Activated CD4-positive, alpha-beta T cell treated with anti-CD3 and anti-CD28 coated beads, Interleukin-2, amount 50 U/mL, for 1 hour (primary cell): ENCODE results near the gene CAPN7.

Experiments used
- DNase-seq: peaks from one replicate; pipeline ENCODE4 v3.0.0-alpha.2; 2020

CAPN7 gene

GRCh38 chr3:15204005-15204404 is 2.0 kb upstream of the CAPN7 start:
- DNase-seq = no peak

DNA sequence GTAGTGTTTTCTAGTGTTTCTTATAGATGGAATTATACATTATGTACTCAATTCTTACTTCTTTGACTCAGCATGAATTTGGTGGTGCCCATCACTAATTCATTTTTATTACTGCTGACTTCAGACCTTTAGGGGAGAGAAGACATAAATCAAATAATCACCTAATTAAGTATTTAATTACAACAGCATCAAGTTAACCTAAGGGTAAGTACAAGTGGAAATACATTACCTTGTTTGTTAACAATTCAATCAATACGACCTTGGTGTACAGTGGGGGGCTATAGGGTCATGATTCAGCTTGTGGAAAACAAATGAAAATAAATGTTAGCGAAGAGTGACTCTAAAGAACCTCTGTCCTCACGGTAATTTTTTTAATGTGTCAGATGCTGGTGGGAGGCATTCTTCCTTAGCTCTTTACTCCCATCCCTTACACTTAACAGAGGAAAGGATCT is 538 bp upstream of the CAPN7 start:
- DNase-seq = no peak

DNA sequence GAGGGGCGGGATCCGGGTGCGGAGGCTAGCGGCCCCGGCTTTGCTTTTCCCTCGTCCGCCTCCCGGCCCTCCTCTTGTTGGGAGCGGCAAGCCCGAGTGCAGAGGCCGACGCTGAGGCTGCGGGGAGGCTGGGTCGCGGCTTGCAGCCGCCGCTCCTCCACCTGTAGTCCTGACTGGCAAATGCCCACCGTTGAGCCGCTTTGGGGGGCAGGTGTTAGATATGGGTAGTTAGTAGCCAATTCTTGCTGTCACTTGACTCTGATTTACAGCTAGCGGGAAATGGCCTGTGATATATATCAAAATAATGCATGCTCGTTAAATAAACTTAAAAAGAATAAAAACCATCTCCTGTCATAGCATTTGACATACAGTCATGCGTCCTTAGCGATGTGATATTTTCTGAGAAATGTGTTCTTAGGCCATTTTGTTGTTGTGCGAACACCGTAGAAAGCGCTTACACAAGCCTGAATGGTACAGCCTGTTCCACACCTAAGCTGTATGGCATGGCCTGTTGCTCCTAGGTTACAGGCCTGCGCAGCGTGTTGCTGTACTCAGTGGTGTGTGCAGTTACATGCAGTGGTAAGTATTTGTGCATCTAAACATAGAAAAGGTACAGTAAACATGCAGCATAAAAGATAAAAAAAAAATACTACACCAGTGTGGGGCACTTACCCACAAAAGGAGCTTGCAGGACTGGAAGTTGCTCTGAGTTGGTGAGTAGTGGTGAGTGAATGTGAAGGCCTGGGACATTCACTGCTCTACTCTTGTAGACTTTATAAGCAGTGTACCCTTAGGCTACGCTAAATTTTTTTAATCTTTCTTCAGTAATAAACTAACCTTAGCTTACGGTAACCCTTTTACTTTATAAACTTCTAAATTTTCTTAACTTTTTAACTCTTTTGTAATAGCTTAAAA is 873 bp downstream of the CAPN7 start:
- DNase-seq = peak; percentile 21

DNA sequence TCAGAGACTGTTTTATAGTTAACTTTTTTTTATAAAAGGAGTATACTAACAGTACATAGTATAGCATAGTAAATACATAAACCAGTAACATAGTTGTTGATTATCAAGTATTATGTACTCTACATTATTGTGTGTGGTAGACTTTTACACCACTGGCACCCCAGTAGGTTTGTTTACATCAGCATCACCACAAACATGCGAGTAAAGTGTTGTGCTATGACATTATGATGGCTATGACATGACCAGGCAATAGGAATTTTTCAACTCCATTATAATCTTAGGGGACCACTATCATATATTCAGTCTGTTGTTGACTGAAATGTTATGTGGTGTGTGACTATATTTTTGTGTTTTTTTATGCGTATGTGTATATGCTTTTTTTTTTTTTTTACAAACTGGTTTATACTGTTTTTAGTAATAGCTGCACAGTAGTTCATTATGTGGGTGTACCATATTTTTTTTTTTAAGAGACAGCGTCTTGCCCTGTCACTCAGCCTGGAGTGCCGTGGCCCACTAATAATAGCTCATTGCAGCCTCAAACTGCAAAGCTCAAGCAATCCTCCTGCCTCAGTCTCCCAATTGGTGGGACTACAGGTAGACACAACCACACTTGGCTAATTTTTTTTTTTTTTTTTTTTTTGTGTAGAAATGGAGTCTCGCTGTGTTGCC is 1.9 kb downstream of the CAPN7 start:
- DNase-seq = no peak

- DNase-seq = no peak
Observed at GRCh38 chr3:15211937-15212336, 5.9 kb downstream of the CAPN7 start.

DNA sequence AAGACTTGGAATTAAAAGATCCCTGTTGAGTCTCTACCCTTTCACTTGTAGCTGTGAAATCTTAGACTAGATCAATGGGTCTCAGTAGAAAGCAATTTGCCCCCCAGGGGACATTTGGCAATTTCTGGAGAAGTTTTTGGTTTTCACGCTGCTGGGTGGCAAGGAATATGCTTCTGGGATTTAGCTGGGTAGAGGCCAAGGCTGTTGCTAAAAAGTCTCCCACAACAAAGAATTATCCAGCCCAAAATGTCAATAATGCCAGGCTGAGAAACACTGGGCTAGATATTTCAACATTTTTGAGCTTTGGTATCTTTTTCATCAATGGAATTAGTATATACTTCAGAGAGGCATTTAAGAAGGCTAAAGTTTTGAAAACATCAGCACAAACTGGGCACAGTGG is 8.7 kb downstream of the CAPN7 start:
- DNase-seq = no peak

DNA sequence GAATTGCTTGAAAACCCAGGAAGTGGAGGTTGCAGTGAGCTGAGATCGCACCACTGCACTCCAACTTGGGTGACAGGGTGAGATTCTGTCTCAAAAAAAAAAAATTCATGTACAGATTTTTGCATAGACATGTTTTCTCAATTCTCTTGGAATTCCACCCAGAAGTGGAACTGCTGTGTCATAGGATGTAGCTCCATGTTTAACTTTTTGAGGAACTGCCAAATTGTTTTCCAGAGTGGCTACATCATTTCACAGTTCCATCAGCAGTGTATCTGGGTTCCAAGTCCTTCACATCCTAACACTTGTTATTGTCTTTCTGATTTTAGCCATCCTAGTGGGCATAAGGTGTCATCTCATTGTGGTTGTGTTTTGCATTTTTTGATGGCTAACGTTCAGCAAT is 9.9 kb downstream of the CAPN7 start:
- no peak for DNase-seq

DNA sequence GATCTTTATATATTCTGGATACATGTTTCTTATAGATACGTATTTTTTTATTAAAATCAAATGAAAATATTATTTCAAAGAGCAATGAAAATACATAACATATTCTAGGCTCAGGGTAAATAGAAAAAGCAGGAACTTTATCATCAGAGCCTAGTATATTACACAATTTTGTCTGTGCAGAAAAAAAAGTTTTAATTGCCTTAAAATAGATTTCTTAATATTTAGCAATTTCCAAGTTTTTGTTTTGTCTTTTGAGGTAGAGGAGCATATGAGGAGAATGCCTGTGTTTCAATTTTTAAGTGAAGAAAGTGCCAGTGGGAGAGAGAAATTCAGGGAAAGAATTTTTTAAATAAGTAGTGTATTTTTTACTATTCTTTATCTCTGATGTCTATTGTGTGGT is 10.5 kb downstream of the CAPN7 start:
- no peak for DNase-seq

DNA sequence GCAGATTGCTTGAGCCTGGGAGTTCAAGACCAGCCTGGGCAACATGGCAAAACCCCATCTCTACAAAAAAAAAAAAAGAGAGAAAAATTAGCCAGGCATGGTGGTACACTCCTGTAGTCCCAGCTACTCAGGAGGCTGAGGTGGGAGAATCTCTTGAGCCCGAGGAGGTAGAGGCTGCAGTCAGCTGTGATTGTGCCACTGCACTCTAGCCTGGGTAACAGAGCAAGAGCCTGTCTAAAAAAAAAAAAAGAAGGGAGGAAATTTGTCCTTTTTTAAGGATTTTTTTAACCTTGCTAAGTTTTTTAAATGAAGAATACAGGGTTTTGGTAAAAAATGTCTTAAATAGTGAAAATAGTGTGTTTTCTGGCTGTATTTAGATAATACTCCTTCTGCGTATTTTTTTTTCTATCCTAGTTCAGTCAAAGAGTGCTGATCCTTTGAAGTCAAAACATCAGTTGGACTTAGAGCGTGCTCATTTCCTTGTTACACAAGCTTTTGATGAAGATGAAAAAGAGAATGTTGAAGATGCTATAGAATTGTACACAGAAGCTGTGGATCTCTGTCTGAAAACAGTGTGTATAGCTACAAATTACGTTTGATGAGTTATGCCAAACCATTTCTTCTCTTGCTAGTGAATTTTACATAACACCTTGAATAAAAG is 11.1 kb downstream of the CAPN7 start:
- no peak for DNase-seq

DNA sequence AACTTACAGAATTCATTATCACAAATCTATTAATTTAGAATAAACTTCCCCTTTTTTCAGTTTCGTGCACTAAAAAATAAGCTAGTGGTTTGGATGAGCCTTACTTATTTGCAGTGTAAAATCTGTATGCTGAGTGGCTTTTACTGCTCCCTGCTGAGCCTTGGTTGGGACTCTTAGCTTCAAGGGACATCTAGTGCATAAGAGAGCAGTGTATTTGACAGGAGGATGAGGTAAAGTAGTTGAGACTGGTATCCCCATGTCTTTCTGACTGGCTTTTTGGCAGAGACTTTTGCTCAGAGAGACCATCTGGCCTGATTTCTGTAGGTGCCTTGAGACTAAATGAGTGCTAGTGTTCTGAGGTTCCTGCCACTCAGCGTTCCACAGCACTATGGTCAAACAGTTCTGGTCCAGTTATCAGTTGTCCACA is 11.8 kb downstream of the CAPN7 start:
- DNase-seq = no peak

GRCh38 chr3:15218689-15219088 is 12.6 kb downstream of the CAPN7 start:
- DNase-seq = no peak

- no peak for DNase-seq
Observed at GRCh38 chr3:15220056-15220455, 14.0 kb downstream of the CAPN7 start.

DNA sequence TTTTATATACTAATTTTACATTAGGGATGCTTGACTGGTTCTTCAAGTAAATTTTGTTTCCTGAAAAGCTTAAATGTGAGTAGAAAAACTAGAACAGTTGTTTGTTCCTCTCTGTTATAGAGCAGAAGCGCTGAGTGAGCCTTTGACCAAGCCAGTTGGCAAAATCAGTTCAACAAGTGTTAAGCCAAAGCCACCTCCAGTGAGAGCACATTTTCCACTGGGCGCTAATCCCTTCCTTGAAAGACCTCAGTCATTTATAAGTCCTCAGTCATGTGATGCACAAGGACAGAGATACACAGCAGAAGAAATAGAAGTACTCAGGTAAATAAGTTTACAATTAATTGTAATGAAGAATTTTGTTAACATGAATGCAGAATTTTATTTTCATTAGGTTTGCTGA is 14.6 kb downstream of the CAPN7 start:
- DNase-seq = no peak

DNA sequence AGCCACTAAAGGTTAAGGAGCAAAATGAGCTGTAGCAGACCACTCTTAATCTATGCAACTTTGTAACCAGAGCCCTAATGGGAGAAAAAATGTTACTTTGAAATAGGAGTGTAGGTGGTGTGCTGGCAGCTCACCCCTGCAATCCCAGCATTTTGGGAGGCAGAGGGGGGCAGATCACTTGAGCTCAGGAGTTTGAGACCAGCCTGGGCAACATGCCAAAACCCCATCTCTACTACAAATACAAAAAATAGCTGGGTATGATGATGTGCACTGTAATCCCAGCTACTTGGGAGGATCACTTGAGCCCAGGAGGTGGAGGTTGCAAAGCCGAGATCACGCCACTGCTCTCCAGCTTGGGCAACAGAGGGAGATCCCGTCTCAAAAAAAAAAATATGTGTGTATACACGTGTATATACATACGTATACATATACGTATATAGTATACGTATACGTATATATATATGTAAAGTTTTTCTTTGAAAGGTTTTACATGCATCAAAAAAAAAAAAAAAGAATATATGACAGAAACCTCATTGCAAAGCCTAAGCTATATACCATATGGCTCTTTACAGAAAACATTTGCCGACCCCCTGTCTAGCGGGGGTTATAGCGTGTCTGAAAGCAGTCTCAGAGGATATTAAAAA is 15.7 kb downstream of the CAPN7 start:
- no peak for DNase-seq

GRCh38 chr3:15223685-15224572 is 17.9 kb downstream of the CAPN7 start:
- DNase-seq = no peak

DNA sequence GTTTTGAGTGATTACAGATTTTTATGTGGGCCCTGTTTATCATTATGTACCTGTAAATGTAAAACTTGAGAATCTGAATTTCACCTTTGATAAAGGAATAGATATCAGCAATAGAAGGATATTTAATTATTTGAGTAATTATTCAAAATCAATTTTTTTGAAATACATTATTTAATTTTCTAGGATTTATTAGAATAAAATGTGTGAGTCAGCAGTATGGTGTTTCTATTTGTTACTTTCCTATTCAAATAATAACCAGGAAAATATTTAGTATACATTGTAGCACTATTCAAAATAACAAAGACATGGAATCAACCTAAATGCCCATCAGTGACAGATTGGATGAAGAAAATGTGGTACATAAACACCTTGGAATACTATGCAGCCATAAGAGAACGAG is 22.1 kb downstream of the CAPN7 start:
- no peak for DNase-seq

DNA sequence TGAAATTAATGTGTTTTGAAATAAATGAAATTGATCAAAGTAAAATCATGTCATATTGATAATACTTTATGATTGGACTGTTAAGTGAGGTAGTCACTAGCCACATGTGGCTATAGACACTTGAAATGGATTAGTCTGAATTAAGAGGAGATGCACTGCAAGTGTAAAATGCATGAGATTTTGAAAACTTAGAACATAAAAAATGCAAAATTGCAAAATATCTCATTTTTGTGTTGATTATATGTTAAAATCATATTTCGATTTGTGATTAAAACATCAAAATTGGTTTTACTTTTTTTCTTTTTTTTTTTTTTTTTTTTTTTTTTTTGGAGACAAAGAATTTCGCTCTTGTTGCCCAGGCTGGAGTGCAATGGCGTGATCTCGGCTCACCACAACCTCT is 23.2 kb downstream of the CAPN7 start:
- no peak for DNase-seq

- DNase-seq = peak; percentile 49
Observed at GRCh38 chr3:15241341-15241740, 35.3 kb downstream of the CAPN7 start.

DNA sequence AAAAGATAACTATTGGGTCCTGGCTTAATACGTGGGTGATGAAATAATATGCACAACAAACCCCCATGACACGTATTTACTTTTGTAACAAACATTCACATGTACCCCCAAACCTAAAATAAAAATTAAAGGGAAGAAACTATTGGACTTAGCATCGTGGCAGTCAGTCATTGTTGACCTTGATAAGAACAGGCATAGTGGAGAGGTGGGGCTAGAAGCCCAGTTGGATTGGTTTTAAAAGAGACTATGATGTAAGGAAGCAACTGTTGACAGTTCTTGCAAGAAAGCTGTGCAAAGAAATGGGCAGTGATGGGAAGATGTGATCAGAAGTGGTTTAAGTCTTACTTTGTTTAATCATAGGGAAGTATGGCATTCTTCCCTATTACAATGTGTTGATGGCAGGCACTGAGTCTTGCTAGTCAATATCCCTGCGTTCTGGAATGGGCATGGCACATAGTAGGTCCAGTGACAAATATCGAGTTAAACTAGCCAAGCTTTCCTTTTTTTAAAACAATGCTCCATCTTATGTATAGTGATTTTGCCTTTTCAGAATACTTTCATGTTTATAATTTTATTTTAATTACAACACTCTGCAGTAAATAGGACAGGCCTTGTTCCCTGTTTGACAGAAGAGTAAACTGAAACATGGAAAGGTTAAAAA is 37.9 kb downstream of the CAPN7 start:
- DNase-seq = no peak

GRCh38 chr3:15246186-15246585 is 40.1 kb downstream of the CAPN7 start:
- DNase-seq = no peak

GRCh38 chr3:15253023-15253697 is 47.1 kb downstream of the CAPN7 start:
- no peak for DNase-seq
